HG02759 (cell line): ENCODE data around the gene GPR18.
A peak's percentile ranks its signal among the peaks of the same experiment; 100 is the strongest.
"Not testable (repeated sequence)": the region's sequence is repeated elsewhere in the genome, so short reads cannot be mapped to it uniquely, and the experiment has no call there.

Source experiments
- ATAC-seq: cut with Tn5 transposase; IDR thresholded peaks from one replicate; pipeline ENCODE4 v1.9.1; 2021; ENCODE audit warnings: mild to moderate bottlenecking, moderate library complexity; ENCODE audit not compliant: unreplicated experiment

The GPR18 gene

GRCh38 chr13:99231721-99232120 lies 26.5 kb downstream of the GPR18 start:
- peak; percentile 18 for ATAC-seq

GRCh38 chr13:99230991-99231390 lies 27.2 kb downstream of the GPR18 start:
- ATAC-seq, result no peak

- ATAC-seq, result not testable (repeated sequence)
These were observed 27.6 kb downstream of the GPR18 start for GRCh38 chr13:99230588-99230987.

- peak; percentile 90 for ATAC-seq
These were observed 29.2 kb downstream of the GPR18 start for GRCh38 chr13:99228737-99229691.

- no peak for ATAC-seq
These were observed 30.1 kb downstream of the GPR18 start for GRCh38 chr13:99227909-99228688.

GRCh38 chr13:99227331-99227900 lies 30.8 kb downstream of the GPR18 start:
- ATAC-seq, result no peak

GRCh38 chr13:99226513-99226912 lies 31.7 kb downstream of the GPR18 start:
- ATAC-seq, result no peak

- ATAC-seq, result no peak
These were observed 33.1 kb downstream of the GPR18 start for GRCh38 chr13:99225078-99225477.

- no peak for ATAC-seq
These were observed 34.2 kb downstream of the GPR18 start for GRCh38 chr13:99224021-99224420.

GRCh38 chr13:99223587-99223986 lies 34.6 kb downstream of the GPR18 start:
- no peak for ATAC-seq

GRCh38 chr13:99221567-99222239 lies 36.5 kb downstream of the GPR18 start:
- no peak for ATAC-seq

- no peak for ATAC-seq
These were observed 37.8 kb downstream of the GPR18 start for GRCh38 chr13:99220199-99220935.

GRCh38 chr13:99218969-99219368 lies 39.2 kb downstream of the GPR18 start:
- peak; percentile 45 for ATAC-seq

- no peak for ATAC-seq
These were observed 39.6 kb downstream of the GPR18 start for GRCh38 chr13:99218545-99218944.

- ATAC-seq, result no peak
These were observed 40.1 kb downstream of the GPR18 start for GRCh38 chr13:99218126-99218525.

- ATAC-seq, result no peak
These were observed 40.6 kb downstream of the GPR18 start for GRCh38 chr13:99217461-99218110.

- no peak for ATAC-seq
These were observed 42.9 kb downstream of the GPR18 start for GRCh38 chr13:99215184-99215830.

- ATAC-seq, result no peak
These were observed 43.4 kb downstream of the GPR18 start for GRCh38 chr13:99214731-99215130.

GRCh38 chr13:99214232-99214631 lies 43.9 kb downstream of the GPR18 start:
- ATAC-seq, result peak; percentile 76
